Measurements from ENCODE around the gene CHCHD1. TPM values are rescaled to one million over a fixed set of nuclear protein-coding genes. Genes with fewer than 3 reads are reported as not detected.
A peak's percentile ranks its signal among the peaks of the same experiment; 100 is the strongest.

CHCHD1 gene
- 10 to 100 TPM in 3 of 4 donors, 1 to 10 TPM in 1; 2.6 to 37.4 (median 17.0) TPM for total RNA-seq

DNA sequence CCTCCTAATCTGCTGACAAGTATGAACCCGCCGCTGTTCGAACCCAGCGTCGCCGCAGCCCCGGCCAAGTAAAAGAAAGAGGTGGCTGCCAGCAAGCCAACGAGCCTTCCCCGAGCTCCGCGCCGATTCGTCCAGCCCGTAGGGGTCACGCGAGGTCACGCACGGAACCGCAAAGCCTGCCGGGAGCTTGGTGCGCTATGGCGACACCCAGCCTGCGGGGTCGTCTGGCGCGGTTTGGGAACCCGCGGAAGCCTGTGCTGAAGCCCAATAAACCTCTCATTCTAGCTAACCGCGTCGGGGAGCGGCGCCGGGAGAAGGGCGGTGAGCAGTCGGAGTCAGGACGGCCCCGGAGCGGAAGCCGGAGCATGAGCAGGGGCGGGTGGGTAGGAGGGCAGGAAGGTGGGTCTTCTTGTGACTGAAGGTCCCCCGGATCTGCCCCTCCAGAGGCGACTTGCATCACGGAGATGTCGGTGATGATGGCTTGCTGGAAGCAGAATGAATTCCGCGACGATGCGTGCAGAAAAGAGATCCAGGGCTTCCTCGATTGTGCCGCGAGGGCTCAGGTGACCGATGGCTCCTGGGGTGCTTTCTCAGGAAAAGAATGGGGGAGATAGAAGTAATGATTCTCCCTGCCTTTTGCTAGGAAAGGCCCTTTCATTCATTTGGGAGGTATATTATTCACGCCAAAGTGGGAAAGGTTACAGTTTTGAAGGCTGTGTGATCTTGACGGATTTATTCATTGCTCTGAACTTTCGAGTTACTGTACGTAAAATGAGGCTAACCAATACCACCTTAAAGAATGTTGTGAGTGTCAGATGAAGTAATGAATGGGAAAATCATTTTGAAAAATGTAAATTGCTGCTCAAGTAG lies at the start of gene CHCHD1:
Gene CHCHD1 (plus strand): TSS at position 170 of the 870 bp plus-strand sequence. CDS start 28 bp downstream, at position 198.
- intact Hi-C loops (cut with DNase I; ENCODE audit: low total_unique reads): loop anchor here (5.0 kb wide), 1 partner anchor 505 kb away; no protein-coding TSS in a partner anchor
- Histone ChIP-seq H3K9me3 (no peaks in the 10 kb centered on the region), H3K4me3 (peak within 1 kb of the TSS; percentile 70 to 92 (median 84)), H3K36me3 (peaks cover 0 to 6% (median 0%) of the 10 kb centered on the region in 4 donors), H3K27me3 (no peaks in the 10 kb centered on the region), H3K27ac (peak within 1 kb of the TSS; percentile 91 to 98 (median 96)), H3K4me1 (peaks cover 18 to 50% (median 40%) of the 10 kb centered on the region in 4 donors)
- 0% methylated on average over 7 to 56 of the region's 57 CpGs for WGBS, 2 donors (ENCODE audit: low coverage in 1 of 2)
- TF ChIP-seq POLR2A (IDR thresholded peaks at IDR 0.05): peak; percentile 69
- TF ChIP-seq POLR2AphosphoS5 (IDR thresholded peaks at IDR 0.05): peak; percentile 76 to 89 (median 83)
- TF ChIP-seq EP300 (IDR thresholded peaks at IDR 0.05; ENCODE audit: low read depth): no peak
- DNase-seq: peak; percentile 94
- in situ Hi-C loops (cut with MboI; ENCODE audit: low pct_ligation_motif_present in 1 of 4, low pct_unique_long_range_greater_than_20kb in 1 of 4, low sequenced_read_pairs in 3 of 4): no loop called here

GRCh38 chr10:73732426-73732825 lies 49.4 kb upstream of the CHCHD1 start:
- 97 to 100% methylated on average over 3 to 14 of the region's 20 CpGs for WGBS, 2 donors (ENCODE audit: low coverage in 1 of 2)
- peaks cover 12 to 22% (median 18%) of the 10 kb centered on the region in 4 donors for H3K4me1 ChIP-seq

DNA sequence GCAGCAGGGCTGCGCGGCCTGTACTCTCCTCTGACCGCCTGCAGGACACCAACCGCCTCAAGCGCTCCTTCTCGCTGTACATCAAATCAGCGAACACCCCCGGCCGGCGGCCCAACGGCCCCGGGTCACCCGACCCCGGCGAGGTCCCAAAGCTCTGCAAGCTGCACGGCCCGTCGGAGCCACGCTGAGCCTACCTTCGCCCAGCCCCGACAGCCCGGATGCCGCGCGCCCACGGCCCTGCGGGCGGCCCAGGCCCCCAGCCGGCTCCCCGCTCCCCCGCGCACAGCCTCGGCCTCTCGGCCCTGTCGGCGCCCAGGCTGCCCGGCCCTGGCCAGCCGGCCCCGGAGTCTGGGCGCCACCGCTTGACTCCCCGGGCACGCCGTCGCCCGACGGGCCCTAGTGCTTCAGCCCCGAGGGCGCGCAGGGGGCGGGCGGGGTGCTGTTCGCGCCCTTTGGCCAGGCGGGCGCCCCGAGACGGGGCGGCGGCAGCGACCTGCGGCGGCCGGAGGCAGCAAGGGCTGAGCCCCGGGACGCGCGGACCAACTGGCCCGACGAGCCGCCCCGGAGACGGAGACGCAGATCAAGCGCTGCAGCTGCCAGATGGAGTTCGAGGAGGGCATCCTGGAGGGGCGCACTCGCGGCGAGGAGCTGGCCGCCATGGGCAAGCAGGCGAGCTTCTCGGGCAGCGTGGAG lies 48.8 kb upstream of the CHCHD1 start:
- TF ChIP-seq, protein P1, sequence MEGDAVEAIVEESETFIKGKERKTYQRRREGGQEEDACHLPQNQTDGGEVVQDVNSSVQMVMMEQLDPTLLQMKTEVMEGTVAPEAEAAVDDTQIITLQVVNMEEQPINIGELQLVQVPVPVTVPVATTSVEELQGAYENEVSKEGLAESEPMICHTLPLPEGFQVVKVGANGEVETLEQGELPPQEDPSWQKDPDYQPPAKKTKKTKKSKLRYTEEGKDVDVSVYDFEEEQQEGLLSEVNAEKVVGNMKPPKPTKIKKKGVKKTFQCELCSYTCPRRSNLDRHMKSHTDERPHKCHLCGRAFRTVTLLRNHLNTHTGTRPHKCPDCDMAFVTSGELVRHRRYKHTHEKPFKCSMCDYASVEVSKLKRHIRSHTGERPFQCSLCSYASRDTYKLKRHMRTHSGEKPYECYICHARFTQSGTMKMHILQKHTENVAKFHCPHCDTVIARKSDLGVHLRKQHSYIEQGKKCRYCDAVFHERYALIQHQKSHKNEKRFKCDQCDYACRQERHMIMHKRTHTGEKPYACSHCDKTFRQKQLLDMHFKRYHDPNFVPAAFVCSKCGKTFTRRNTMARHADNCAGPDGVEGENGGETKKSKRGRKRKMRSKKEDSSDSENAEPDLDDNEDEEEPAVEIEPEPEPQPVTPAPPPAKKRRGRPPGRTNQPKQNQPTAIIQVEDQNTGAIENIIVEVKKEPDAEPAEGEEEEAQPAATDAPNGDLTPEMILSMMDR (IDR thresholded peaks at IDR 0.05): no peak
- TF ChIP-seq POLR2AphosphoS5 (IDR thresholded peaks at IDR 0.05): no peak
- no peak for TF ChIP-seq POLR2A (IDR thresholded peaks at IDR 0.05)
- TF ChIP-seq EP300 (IDR thresholded peaks at IDR 0.05; ENCODE audit: low read depth): no peak
- no peaks in the 10 kb centered on the region for H3K9me3 ChIP-seq
- intact Hi-C loops (cut with DNase I; ENCODE audit: low total_unique reads) (no loop called here), in situ Hi-C loops (cut with MboI; ENCODE audit: low pct_ligation_motif_present in 1 of 4, low pct_unique_long_range_greater_than_20kb in 1 of 4, low sequenced_read_pairs in 3 of 4) (no loop called here)
- H3K27me3 ChIP-seq: no peaks in the 10 kb centered on the region
- H3K4me3 ChIP-seq: no peak overlapping the region
- H3K36me3 ChIP-seq: peaks cover 0 to 8% (median 0%) of the 10 kb centered on the region in 4 donors
- no peak overlapping the region for H3K27ac ChIP-seq
- DNase-seq: no peak
- peaks cover 12 to 22% (median 18%) of the 10 kb centered on the region in 4 donors for H3K4me1 ChIP-seq
- 89% methylated on average over 49 of the region's 84 CpGs; no CpG with 5 or more reads in 1 of the 2 donors for WGBS, 2 donors (ENCODE audit: low coverage in 1 of 2)

More at GRCh38 chr10:73732426-73732825, 49.4 kb upstream of the CHCHD1 start:
- Histone ChIP-seq H3K27ac (no peak overlapping the region), H3K36me3 (peaks cover 0 to 9% (median under 1%) of the 10 kb centered on the region in 4 donors), H3K27me3 (no peaks in the 10 kb centered on the region), H3K9me3 (no peaks in the 10 kb centered on the region), H3K4me3 (no peak overlapping the region)
- DNase-seq: no peak
- no peak for TF ChIP-seq POLR2AphosphoS5 (IDR thresholded peaks at IDR 0.05)
- no peak for TF ChIP-seq EP300 (IDR thresholded peaks at IDR 0.05; ENCODE audit: low read depth)
- TF ChIP-seq, protein P1 (IDR thresholded peaks at IDR 0.05): no peak
- TF ChIP-seq POLR2A (IDR thresholded peaks at IDR 0.05): no peak
- in situ Hi-C loops (cut with MboI; ENCODE audit: low pct_ligation_motif_present in 1 of 4, low pct_unique_long_range_greater_than_20kb in 1 of 4, low sequenced_read_pairs in 3 of 4): no loop called here
- intact Hi-C loops (cut with DNase I; ENCODE audit: low total_unique reads): no loop called here

DNA sequence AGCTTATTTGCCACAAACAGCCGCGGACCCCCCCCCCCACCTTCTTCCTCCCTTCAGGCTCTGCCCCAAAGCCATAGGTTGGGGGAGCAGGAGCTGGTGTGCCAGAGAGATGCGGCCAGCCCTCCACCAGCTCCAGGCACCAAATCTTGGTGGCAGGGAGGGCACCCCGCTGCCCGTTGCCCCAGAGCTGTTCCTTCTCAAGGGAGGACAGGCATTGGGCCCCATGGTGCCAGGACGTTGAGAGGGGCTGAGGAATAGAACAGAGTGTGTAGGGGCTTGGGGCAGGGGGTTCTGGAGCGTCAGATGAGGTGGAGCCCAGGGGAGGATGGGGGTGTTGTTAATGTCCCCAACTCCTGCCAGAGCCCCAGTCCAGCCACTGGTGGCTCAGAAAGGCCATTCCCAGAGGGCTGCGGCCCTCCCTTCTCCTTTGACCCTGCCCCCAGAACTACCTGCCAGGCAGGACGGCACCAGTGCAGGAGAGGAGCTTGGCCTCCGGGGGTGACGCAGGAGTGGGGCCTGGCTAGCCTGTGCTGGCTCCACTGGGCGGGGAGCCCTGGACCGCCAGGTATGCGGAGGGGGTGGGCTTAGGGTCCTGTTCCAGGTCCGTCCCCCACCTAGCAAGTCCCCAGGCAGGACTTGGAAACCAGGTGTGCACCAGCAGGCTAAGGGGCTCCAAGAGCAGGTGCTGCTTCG lies 47.7 kb upstream of the CHCHD1 start:
- 91% methylated on average over 16 of the region's 16 CpGs; no CpG with 5 or more reads in 1 of the 2 donors for WGBS, 2 donors (ENCODE audit: low coverage in 1 of 2)
- H3K36me3 ChIP-seq: peaks cover 0 to 8% (median 0%) of the 10 kb centered on the region in 4 donors

More for the DNA sequence above, 47.7 kb upstream of the CHCHD1 start:
- in situ Hi-C loops (cut with MboI; ENCODE audit: low pct_ligation_motif_present in 1 of 4, low pct_unique_long_range_greater_than_20kb in 1 of 4, low sequenced_read_pairs in 3 of 4) (no loop called here), intact Hi-C loops (cut with DNase I; ENCODE audit: low total_unique reads) (no loop called here)
- Histone ChIP-seq H3K27ac (no peak overlapping the region), H3K27me3 (no peaks in the 10 kb centered on the region), H3K9me3 (no peaks in the 10 kb centered on the region), H3K4me3 (no peak overlapping the region), H3K4me1 (peaks cover 10 to 16% (median 12%) of the 10 kb centered on the region in 4 donors)
- no peak for DNase-seq
- TF ChIP-seq, protein P1 (IDR thresholded peaks at IDR 0.05): no peak
- TF ChIP-seq EP300 (IDR thresholded peaks at IDR 0.05; ENCODE audit: low read depth) (no peak), POLR2A (IDR thresholded peaks at IDR 0.05) (no peak), POLR2AphosphoS5 (IDR thresholded peaks at IDR 0.05) (no peak)
